Endothelial cell of umbilical vein (primary cell): ENCODE data around the gene HEATR5B.

Source experiments
- EZH2 ChIP-seq: IDR thresholded peaks from 2 replicates; pipeline ENCODE4 v1.6.1; 2012; ENCODE audit warnings: borderline replicate concordance, low read depth, mild to moderate bottlenecking, moderate library complexity, low read length, inconsistent platforms; ENCODE audit not compliant: severe bottlenecking
- FOS ChIP-seq: IDR thresholded peaks from 2 replicates; pipeline ENCODE4 v1.6.1; 2011; ENCODE audit warnings: mild to moderate bottlenecking, low read length, moderate library complexity, borderline replicate concordance; ENCODE audit not compliant: insufficient read depth
- GATA2 ChIP-seq: IDR thresholded peaks from 2 replicates; pipeline ENCODE4 v1.7.0; 2011; ENCODE audit warnings: low read depth, mild to moderate bottlenecking, moderate library complexity, mixed read lengths, low read length; ENCODE audit not compliant: insufficient read length, insufficient read depth
- JUN ChIP-seq: IDR thresholded peaks from 2 replicates; pipeline ENCODE4 v1.6.1; 2011; ENCODE audit warnings: borderline replicate concordance, low read depth; ENCODE audit not compliant: insufficient read length, insufficient read depth
- MYC ChIP-seq: IDR thresholded peaks from one replicate; pipeline ENCODE4 v1.6.1; 2011; ENCODE audit warnings: mild to moderate bottlenecking, low read depth, low read length
- POLR2A ChIP-seq: IDR thresholded peaks from 2 replicates; pipeline ENCODE4 v1.6.1; 2012; ENCODE audit warnings: low read depth, mild to moderate bottlenecking, control low read depth, low read length
- POLR2AphosphoS5 ChIP-seq: IDR thresholded peaks from 2 replicates; pipeline ENCODE4 v1.6.1; 2012; ENCODE audit warnings: low read depth, mild to moderate bottlenecking, control low read depth, low read length, moderate library complexity; ENCODE audit not compliant: insufficient read depth
- TF ChIP-seq, protein P1 (sequence below): IDR thresholded peaks from 2 replicates; pipeline ENCODE4 v1.6.1; 2011; ENCODE audit not compliant: insufficient read depth, insufficient read length
- TF ChIP-seq, protein P2 (sequence below), 2 donors: IDR thresholded peaks; 1 replicate in 1 of 2; 2 replicates in 1 of 2; pipeline ENCODE4 v1.5.1; 2011; ENCODE audit warnings: low read length in 2 of 2, mild to moderate bottlenecking in 2 of 2, moderate library complexity in 2 of 2, control low read depth in 1 of 2, inconsistent platforms in 1 of 2, low read depth in 1 of 2; ENCODE audit not compliant: insufficient read depth in 1 of 2; ENCODE audit errors: extremely low read depth in 1 of 2

DNA sequence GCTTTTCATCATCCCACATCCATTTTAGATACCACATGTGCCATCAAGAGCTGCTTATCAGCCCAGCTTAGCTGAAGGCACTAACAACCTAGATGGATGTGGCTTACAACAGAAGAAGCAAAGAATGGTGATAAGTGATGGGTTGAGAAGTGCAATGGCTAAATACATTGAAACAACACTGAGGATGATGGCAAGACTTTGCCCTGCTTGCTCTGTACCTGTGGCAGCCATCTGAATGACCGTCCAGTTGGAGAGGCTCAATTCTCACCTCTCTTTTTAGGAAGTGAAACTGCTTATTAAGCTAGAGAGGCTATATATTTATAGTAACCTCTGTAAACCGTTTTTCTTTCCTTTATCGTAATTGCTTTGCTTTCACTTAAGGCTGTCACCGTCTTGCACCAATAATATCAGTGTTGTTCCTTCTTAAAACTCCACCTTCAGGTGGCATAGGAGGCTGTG lies 5.9 kb upstream of the HEATR5B start:
- TF ChIP-seq, protein P1, sequence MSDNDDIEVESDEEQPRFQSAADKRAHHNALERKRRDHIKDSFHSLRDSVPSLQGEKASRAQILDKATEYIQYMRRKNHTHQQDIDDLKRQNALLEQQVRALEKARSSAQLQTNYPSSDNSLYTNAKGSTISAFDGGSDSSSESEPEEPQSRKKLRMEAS = no peak
- TF ChIP-seq, protein P2, sequence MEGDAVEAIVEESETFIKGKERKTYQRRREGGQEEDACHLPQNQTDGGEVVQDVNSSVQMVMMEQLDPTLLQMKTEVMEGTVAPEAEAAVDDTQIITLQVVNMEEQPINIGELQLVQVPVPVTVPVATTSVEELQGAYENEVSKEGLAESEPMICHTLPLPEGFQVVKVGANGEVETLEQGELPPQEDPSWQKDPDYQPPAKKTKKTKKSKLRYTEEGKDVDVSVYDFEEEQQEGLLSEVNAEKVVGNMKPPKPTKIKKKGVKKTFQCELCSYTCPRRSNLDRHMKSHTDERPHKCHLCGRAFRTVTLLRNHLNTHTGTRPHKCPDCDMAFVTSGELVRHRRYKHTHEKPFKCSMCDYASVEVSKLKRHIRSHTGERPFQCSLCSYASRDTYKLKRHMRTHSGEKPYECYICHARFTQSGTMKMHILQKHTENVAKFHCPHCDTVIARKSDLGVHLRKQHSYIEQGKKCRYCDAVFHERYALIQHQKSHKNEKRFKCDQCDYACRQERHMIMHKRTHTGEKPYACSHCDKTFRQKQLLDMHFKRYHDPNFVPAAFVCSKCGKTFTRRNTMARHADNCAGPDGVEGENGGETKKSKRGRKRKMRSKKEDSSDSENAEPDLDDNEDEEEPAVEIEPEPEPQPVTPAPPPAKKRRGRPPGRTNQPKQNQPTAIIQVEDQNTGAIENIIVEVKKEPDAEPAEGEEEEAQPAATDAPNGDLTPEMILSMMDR (IDR thresholded peaks at IDR 0.05; ENCODE audit: extremely low read depth in 1 of 2, insufficient read depth in 1 of 2, low read depth in 1 of 2, low read length in 2 of 2) = no peak
- no peak for TF ChIP-seq GATA2
- TF ChIP-seq POLR2AphosphoS5 = no peak
- no peak for TF ChIP-seq JUN
- TF ChIP-seq POLR2A = no peak
- no peak for TF ChIP-seq EZH2
- no peak for TF ChIP-seq FOS
- TF ChIP-seq MYC = no peak
